ENCODE data around the gene TBK1.

The TBK1 gene

DNA sequence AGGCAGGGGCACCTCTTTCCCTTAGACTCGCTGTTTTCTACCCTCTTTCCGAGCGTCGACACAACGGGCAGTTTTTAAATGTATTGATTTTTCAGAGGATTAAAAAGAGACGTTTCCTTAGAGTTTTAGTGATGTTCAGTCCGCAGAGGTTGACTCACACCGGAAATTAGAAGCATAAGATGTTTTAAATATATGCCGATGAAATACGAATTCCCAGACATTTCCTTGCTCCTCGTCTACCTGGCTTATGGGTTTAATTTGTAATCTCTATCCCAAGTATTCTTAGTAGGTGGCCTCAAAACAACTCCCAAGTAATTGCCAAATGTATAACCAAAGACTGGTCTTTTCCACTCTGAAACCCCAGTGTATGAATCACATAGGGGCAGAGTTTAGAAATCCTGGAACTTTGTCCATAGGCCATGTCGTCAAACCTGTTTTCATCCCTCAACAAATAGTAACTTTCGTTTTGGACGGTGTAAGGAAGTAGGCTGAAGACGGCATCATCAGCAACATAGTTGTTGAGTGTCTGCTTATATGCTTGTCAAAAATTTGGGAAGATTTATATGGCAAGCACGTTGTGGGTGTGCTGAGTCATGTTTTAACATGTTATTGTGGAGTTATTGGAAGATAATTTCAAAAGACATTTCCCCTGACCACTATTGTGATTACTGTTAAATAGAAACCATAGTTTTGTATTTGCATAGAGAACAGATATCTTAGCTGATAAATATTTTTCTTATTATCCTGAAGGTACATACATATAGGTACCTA lies 824 bp downstream of the TBK1 start:
- DNase-seq: no peak

DNA sequence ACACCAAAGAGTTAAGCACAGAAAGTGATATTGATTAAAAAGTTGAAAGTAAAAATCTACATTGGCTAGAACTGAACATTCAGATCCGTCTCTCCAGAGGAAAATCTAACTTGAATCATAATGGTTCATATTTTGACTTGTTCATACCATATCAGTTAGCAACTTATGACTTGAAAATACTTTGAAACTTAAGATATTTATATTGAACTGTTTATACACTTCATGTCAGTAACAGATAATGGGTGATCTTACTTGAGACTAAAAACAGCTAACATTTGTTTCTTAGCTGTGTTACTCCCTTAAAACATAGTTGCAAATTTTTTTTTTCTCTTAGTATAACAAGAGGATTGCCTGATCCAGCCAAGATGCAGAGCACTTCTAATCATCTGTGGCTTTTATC lies 3.6 kb downstream of the TBK1 start:
- no peak for DNase-seq

DNA sequence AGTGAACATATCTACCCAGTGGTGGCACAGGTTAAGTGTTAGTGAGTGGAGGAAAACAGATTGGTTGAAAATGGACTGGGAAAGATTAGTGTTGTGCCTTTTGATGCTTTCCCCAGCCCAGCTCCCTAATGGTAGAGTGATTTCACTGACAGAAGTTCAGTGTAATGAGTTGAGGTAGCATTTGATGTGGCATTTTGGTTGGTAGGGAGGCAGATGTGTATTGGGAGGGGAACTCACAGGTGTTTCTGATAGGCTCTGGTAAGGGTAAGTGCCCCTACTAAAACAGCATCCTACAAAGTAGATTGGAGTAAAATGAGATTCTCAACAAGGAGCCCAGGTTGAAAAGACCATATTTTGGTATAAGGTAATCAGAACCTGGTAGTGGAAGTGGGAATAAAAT lies 4.2 kb downstream of the TBK1 start:
- DNase-seq: no peak

DNA sequence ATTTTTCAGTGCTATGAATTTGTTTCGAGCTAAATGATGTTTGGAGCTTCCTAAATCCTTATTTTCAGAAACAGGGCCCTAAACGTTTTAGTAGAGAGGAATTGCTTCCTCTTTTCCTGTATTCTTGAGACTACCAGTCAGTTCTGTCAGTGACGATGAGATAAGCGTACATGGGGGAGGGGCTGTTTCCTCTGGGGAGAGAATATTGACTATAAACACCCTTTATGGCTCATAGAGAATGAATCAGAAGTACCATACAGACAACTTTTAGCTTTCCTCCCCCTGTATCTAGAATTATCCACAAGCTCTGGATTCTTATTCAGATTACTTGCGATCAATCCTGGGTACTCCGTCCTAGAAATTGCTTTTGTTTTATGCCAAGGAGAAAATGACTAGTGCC lies 5.1 kb downstream of the TBK1 start:
- no peak for DNase-seq

DNA sequence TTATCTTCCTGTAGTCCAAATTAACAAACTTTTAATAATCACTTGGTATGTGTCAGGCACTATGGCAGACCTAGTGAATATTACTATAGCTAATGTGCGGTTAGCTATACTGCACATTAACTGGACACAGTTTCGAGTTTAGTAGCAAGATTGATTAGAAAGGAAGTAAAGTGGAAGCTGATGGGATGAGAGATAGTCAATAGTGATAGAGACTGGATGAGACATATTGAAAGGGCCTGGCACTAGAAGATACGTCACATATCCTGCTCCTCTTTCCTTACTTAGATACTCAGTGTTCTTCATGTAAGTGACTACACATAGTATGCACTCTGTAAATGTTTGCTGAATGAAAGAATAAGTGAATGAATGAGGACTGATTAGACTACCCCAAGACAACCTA lies 5.5 kb downstream of the TBK1 start:
- no peak for DNase-seq

DNA sequence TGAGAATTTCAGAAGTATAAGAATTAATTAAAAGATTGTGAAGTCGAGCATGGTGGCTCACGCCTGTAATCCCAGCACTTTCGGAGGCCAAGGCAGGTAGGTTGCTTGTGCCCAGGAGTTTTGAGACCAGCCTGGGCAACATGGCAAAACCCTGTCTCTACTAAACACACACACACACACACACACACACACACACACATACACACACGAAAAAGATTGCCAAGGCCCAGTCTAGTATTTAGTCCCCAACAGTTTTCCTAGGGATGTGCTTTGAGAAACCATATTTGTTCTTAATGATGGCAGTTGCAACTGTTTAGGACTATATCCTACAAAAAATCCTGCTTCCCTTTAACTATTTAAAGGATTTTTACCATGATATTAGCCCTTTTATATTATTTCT lies 6.0 kb downstream of the TBK1 start:
- no peak for DNase-seq

DNA sequence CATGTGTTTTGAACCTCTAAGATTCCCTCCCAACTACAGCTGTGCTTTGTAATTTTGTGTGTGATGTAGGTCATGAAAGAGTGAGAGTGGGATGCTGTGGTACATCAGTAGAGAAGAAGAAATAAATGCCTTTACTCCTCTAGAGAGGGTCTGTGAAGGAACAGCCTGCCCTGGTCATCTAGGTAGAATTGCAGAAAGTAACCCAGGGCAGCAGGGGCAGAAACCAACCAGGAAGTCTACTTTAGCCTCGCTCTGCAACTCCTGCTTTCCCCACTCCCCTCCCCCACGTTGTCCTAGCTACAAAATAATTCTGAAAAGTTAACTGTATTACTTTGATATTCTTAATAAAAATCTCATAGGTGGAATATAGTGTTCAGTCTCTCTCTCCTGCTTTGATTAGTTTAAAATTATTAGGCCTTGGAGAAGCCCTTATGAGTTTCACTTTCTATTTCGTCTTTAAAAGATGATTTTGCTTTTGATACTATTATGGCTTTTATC lies 7.5 kb downstream of the TBK1 start:
- no peak for DNase-seq

DNA sequence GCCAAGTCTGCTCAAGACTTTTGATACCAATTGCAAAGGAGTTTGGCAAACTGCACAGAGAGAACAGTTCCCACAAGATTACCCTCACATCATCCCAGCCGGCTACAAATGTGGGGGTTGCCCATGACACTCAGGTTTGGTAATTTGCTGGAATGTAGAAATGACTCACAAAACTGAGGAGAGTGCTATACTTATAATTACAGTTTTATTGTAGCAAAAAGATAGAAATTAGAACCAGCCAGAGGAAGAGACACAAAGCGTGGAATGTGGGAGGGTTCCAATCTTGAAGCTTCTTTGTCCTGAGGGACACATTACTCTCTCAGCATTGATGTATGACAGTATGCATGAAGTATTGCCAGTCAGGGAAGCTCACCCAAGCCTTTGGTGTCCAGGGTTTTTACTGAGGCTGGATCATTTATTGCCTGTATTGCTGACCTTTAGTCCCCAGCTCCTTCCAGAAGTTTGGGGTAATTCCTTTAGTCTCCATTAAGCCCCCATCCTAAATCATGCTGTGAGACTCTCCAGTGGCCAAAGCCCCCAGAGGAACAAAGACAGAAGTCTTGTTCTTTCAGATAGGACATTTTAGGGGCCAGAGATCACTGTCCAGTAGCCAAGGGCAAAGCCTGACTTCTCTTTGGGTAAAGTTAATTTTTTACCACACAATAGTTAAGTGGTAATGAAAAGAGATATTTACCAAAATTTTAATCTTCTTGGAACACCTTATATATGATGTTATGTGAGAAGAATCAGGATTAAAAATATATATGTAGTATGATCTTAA lies 9.9 kb downstream of the TBK1 start:
- DNase-seq: no peak

DNA sequence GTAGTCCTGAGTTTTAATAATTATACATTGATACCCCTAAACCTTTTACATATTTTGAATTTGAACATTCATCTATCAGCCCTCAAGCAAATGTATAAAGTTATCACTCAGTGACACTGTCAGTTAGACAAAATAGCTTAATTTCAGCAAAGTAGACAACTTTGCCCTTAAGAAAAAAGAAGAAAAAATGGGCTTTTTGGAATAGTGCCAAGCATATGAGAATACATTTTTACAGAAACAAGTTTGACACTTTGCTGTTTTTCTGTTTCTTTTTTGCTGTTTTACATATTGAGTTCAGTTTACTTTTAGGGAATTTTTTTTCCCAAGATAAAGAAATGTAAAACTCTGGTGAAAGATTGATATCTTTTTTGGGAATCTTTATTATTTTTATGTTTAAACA lies 14.3 kb downstream of the TBK1 start:
- no peak for DNase-seq

DNA sequence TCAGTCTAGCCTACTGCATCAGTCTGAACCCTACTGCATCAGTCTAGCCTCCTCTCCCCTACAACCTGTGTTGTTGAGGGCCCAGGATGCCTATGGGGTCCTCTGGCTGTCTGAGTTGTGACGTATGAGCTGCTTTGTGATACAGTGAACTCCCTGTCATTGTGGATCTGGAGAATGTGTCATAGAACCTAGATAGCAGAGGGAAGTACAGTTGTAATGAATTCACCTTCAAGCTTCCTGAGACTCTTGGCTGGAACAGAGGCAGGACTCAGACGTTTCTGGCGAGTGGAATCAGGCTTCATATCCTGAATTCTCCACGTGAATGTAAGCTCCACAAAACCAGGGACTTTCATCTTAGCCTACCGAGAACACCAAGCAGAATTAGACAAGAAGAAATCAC lies 17.0 kb downstream of the TBK1 start:
- no peak for DNase-seq

DNA sequence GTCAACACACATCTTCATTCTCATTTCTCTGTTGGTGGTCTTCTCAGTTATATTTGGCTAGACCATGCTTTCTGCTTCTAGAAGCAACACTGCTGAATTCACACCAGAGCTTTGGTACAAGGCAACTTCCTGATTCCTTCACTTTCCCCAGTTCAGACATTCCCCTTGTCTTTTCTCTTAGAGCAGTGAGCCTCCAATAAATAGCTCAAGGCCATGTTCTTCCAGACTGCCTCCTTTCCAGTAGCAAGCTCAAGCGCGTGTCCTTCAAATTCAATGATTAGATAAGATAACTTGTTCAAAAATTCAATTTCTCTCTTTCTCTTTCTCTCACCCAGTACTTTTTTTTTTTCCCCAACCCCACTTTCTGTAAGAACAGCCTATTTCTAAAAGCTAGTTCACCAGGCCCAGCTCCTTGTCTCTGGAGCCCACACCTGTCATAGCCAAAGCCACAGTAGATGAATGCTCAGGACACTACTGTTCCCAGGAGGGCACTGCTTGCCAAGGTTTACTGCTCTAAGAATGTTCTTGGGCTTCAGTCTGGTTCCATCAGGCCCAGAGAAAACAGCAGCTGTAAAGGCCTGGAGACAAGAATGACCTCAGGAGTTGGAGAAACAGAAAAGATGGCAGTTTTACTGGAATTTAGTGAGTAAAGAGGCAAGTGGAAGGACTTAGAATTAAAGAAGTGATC lies 17.7 kb downstream of the TBK1 start:
- DNase-seq: no peak

DNA sequence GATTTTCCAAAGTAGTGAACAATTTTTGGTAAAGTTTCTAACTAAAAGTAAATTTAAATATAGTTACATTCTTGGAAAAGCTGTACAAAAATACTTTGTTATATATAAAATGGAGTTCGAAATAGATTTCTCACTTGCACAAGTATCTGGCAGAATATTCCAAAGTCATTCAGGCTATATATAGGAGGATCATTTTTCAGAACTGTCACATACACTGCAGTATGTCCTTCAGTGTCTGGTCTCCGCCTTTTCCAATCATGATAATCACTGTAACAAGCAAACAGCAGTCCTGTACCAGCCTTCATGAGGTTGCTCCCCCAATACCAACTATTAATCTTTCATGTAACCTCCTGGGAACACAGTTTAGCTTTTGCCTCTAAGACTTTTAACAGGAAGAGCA lies 18.6 kb downstream of the TBK1 start:
- DNase-seq: no peak

DNA sequence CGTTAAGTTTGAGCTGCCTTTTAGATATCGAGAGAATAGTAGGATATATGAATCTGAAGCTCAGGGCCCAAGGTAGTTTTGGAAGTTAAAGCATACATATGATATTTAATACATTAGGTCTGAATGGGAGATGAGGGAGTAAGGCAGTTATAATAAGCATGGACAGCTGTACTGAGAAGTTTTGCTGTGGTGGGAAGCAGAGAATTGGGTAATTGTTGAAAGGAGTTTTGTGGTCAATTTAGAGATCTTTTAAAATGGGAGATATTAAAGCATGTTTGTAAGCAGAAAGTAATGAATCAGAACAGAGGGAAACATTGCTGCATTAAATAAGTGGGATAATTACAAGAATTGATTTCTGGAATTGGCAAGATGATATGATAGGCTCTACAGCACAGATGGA lies 21.3 kb downstream of the TBK1 start:
- DNase-seq: no peak

DNA sequence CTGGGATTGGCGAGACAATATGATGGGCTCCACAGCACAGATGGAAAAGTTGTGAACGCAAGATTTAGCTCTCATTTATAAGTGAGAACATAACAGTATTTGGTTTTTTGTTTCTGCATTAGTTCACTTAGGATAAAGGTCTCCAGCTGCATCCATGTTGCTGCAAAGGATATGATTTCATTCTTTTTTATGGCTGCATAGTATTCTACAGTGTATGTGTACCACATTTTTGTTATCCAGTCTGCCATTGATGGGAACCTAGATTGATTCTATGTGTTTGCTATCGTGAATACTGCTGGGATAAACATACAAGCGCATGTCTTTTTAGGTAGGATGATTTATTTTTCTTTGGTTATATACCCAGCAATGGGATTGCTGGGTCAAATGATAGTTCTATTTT lies 23.6 kb downstream of the TBK1 start:
- no peak for DNase-seq

DNA sequence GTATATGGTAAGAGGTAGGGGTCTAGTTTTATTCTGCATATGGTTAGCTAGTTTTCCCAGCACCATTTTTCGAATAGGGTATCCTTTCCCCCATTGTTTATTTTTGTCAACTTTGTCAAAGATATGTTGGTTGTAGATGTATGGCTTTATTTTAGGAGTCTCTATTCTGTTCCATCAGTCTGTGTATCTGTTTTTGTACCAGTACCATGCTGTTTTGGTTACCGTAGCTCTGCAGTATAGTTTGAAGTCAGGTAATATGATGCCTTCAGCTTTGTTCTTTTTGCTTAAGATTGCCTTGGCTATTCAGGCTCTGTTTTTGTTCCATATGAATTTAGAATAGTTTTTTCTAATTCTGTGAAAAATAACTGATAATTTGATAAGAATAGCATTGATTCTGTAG lies 24.9 kb downstream of the TBK1 start:
- no peak for DNase-seq

DNA sequence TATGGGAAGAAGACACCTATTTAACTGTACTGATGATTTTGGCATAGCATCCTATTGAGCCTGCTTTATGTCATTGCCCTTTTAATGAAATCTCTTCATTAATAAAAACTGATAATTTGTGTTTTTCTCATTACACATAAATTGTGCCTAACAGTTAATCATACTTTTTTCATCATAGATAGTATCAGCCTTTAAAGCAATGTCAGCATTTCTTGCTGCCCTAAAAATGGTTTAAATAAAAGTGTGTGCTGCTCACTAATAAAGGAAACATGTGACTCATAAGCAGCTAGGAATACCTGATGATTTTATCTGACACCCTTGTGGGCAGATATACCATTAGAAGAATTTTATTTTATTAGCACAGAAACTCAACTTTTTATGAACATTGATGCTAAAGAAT lies 26.7 kb downstream of the TBK1 start:
- no peak for DNase-seq

DNA sequence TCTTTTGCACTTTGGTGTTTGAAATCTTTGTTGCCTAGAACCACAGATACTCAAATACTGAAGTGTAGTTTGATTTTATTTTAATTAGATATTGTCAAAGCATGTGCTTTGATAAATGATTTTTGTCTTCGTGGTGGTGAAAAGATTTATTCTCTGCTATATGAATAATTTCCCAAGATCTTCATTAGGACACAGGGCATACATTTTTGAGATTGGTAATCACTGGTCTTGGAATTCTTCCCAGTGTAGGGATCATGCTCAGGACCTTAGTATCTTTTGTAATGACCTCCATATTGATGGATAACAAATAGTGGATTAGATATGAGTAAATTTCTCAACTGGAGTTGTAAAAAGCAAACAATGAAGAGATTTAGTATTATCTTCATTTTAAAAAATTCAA lies 28.2 kb downstream of the TBK1 start:
- DNase-seq: no peak

DNA sequence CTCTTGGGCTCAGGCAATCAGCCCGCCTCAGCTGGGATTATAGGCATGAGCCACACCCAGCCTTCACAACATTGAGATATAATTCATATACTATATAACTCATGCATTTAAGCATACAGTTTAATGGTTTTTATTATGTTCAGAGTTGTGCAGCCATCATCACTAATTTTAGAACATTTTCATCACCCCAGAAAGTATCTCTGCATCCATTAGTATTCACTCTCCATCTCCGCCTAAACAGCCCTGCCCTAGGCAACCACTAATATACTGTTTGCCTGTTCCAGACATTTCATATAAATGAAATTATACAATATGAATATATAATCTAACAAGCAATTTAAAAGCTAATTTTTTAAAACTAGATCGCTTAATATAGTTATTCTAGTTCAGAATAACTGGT lies 34.7 kb downstream of the TBK1 start:
- DNase-seq: no peak

DNA sequence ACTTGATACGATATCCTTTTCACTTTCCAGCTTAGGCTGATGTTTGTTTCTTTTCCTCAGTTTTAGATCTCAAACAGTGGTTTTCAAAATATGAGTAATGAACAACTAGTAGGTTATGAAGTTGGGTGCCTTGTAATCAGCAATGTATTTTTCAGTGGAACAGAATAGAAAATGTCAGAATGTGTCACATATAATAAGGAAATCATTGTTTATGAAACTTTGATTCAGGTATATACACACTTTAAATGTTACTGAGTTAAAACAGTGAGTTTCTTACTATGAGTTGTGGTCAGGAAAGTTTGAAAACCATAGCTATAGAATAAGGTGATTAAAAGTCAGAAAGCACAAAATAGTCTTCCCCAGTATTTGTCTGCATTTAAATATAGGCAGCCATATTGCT lies 39.8 kb downstream of the TBK1 start:
- no peak for DNase-seq

DNA sequence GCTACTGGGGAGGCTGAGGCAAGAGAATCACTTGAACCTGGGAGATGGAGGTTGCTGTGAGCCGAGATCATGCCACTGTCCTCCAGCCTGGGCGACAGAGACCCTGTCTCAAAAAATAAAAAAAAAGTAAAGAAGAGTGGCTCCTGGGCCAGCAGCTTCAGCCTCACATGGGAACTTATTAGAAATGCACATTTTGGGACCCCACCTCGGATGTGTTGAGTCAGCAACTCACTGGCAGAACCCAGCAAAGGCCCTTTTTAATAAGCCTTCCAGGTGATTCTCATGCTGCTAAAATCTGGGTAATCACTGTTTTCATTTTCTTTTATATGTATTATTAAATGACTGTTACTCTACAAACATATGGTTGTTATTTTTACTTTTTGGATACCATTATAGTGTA lies 41.6 kb downstream of the TBK1 start:
- DNase-seq: no peak

DNA sequence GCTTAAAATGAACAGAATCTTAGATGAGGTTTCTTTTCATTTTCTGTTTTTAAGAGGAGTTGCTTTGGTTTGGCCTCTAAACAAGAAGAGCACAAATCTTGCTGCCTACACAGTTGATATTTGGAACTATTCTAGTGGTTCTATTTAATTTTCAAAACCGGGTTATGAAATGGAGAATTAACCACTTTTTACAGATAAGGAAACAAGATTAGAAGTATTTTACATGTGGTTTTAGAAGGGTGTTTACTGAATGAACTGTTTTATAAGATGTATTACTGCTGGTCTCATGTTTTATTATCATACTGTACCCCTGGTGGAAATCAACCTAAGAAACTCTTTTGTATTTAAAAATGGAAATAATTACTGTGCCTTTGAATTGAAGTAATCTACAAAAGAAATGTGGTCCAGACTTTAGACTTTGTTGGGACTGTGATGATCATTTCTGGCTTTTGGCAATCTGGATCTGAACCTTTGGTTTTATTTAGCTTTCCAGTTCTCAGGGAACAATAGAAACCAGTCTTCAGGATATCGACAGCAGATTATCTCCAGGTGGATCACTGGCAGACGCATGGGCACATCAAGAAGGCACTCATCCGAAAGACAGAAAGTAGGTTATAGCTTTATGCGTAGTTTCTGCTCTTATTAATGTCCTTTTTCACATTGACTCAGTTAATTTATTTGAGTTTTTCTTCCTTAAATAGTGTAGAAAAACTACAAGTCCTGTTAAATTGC lies 43.2 kb downstream of the TBK1 start:
- no peak for DNase-seq

DNA sequence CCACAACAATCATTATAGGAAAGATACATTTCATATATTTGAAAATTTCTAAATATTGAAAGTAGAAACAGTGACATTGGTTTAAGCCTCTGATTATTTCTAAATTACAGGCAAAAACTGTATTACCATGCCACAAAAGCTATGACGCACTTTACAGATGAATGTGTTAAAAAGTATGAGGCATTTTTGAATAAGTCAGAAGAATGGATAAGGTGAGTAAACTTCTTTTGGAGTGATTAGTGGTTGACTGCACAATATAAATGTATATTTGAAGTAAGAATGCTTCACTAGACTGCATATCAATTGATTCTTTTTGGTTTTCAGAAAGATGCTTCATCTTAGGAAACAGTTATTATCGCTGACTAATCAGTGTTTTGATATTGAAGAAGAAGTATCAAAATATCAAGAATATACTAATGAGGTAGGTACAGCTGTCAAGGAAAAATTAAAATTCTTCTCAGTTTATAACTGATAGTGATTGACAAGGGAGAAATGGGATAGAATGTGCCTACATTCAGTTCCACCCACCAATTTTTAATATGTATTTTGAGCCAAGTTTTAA lies 45.0 kb downstream of the TBK1 start:
- no peak for DNase-seq

DNA sequence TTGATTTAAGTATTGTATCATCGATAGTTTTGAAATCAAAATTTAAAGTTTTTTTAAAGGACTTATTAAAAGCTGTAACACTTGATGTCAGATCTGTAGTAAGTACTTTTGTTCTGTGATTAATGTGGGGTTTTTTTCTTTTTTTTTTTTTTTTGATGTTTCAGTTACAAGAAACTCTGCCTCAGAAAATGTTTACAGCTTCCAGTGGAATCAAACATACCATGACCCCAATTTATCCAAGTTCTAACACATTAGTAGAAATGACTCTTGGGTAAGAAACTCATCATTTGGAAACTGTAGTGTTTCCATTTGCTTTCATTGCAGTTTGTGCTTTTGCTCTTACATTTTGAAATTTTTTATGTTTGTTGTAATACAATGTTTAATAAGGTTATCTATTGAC lies 45.6 kb downstream of the TBK1 start:
- DNase-seq: no peak
